ENCODE data around the gene FAR2. TPM values are rescaled to one million over a fixed set of nuclear protein-coding genes. Genes with fewer than 3 reads are reported as not detected.

Gene FAR2
- total and polyA plus RNA-seq, 2 of the 13 experiments (the other 11 are each of a cell fraction or from before 2014, with no cell fraction given): not detected

DNA sequence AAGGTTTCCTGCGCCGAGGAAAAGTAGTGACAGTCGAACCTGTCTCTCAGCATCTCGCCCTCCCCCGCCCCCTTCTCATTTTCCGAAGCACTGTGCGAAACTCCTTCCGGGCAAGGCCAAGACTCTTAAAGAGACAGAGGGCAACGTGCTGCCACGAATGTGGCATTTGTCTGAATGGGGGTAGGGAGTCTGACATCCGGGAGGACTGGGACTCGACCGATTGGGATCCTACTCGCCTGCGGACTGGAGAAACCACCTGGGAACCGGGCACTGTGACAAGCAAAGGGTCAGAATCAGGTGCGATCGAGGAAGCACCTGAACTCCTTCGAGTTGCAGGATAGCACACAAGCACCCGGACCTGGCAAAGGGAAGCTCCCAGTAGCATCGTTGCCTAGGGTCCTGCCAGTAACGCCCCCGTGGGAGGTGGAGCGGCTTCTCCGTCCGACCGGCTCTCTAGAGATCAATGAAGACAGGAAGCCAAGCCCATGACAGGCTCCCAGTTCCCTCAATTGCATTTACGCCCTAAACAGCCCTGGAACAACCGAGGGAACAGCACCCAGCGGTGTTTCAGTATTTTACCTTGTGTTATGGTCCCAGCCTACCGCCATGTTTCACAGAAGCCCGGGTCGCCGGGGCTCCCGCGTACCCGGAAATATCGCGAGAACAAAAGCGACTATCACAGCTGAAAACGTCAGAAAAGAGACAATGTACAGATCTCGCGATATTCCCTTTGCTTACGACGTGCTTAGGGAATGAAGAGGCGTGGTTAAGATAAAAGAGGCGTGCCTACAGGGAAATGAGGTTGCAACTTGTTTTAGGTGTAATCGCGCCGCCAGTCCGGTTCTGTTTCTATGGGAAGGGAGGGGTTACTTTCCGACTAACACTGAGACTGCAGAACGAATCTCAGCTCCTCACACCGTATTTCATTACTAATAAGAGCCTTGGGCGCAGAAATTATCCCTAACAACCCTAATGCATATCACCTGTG is 231.8 kb downstream of the FAR2 start, which contains the start of gene ERGIC2 (continued):
- TF ChIP-seq, protein P1, sequence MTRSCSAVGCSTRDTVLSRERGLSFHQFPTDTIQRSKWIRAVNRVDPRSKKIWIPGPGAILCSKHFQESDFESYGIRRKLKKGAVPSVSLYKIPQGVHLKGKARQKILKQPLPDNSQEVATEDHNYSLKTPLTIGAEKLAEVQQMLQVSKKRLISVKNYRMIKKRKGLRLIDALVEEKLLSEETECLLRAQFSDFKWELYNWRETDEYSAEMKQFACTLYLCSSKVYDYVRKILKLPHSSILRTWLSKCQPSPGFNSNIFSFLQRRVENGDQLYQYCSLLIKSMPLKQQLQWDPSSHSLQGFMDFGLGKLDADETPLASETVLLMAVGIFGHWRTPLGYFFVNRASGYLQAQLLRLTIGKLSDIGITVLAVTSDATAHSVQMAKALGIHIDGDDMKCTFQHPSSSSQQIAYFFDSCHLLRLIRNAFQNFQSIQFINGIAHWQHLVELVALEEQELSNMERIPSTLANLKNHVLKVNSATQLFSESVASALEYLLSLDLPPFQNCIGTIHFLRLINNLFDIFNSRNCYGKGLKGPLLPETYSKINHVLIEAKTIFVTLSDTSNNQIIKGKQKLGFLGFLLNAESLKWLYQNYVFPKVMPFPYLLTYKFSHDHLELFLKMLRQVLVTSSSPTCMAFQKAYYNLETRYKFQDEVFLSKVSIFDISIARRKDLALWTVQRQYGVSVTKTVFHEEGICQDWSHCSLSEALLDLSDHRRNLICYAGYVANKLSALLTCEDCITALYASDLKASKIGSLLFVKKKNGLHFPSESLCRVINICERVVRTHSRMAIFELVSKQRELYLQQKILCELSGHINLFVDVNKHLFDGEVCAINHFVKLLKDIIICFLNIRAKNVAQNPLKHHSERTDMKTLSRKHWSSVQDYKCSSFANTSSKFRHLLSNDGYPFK (CRISPR knock-in tag; IDR thresholded peaks at IDR 0.05; ENCODE audit: borderline replicate concordance): peak; percentile 80; the same call in 1 of the 2 replicates
- peak; percentile 72 for TF ChIP-seq ELF1 (CRISPR knock-in tag; IDR thresholded peaks at IDR 0.05)
- TF ChIP-seq CREM (IDR thresholded peaks at IDR 0.05): peak; percentile 92
- TF ChIP-seq CREM (CRISPR knock-in tag; IDR thresholded peaks at IDR 0.05): no peak
- TF ChIP-seq ZNF431 (CRISPR knock-in tag; IDR thresholded peaks at IDR 0.05; ENCODE audit: borderline replicate concordance, low read depth): no peak
- peak in 1 of 2 experiments; percentile 70; a peak in 2 of 4 replicates for TF ChIP-seq KLF16 (CRISPR knock-in tag; IDR thresholded peaks at IDR 0.05)
- no peak for TF ChIP-seq HNF4A (CRISPR knock-in tag; IDR thresholded peaks at IDR 0.05)
- TF ChIP-seq POLR2A (IDR thresholded peaks at IDR 0.05; ENCODE audit: insufficient read depth in 1 of 2, low read depth in 2 of 2, low read length in 2 of 2): peak; percentile 54 to 78; a peak in 3 of 4 replicates
- TF ChIP-seq, protein P2, sequence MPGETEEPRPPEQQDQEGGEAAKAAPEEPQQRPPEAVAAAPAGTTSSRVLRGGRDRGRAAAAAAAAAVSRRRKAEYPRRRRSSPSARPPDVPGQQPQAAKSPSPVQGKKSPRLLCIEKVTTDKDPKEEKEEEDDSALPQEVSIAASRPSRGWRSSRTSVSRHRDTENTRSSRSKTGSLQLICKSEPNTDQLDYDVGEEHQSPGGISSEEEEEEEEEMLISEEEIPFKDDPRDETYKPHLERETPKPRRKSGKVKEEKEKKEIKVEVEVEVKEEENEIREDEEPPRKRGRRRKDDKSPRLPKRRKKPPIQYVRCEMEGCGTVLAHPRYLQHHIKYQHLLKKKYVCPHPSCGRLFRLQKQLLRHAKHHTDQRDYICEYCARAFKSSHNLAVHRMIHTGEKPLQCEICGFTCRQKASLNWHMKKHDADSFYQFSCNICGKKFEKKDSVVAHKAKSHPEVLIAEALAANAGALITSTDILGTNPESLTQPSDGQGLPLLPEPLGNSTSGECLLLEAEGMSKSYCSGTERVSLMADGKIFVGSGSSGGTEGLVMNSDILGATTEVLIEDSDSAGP (CRISPR knock-in tag; IDR thresholded peaks at IDR 0.05; ENCODE audit: borderline replicate concordance): peak; percentile 99
- TF ChIP-seq YEATS2 (CRISPR knock-in tag; IDR thresholded peaks at IDR 0.05; ENCODE audit: borderline replicate concordance): peak; percentile 93; the same call in 1 of the 2 replicates
- 0 out of 2 replicates have a peak, but pooled peaks have one; percentile 33 for TF ChIP-seq ZNF850 (CRISPR knock-in tag; conservative IDR thresholded peaks at IDR 0.05)
- TF ChIP-seq, protein P3, sequence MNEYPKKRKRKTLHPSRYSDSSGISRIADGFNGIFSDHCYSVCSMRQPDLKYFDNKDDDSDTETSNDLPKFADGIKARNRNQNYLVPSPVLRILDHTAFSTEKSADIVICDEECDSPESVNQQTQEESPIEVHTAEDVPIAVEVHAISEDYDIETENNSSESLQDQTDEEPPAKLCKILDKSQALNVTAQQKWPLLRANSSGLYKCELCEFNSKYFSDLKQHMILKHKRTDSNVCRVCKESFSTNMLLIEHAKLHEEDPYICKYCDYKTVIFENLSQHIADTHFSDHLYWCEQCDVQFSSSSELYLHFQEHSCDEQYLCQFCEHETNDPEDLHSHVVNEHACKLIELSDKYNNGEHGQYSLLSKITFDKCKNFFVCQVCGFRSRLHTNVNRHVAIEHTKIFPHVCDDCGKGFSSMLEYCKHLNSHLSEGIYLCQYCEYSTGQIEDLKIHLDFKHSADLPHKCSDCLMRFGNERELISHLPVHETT (CRISPR knock-in tag; conservative IDR thresholded peaks at IDR 0.05): no peak
- TF ChIP-seq, protein P4, sequence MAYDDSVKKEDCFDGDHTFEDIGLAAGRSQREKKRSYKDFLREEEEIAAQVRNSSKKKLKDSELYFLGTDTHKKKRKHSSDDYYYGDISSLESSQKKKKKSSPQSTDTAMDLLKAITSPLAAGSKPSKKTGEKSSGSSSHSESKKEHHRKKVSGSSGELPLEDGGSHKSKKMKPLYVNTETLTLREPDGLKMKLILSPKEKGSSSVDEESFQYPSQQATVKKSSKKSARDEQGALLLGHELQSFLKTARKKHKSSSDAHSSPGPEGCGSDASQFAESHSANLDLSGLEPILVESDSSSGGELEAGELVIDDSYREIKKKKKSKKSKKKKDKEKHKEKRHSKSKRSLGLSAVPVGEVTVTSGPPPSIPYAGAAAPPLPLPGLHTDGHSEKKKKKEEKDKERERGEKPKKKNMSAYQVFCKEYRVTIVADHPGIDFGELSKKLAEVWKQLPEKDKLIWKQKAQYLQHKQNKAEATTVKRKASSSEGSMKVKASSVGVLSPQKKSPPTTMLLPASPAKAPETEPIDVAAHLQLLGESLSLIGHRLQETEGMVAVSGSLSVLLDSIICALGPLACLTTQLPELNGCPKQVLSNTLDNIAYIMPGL (CRISPR knock-in tag; IDR thresholded peaks at IDR 0.05; ENCODE audit: borderline replicate concordance in 1 of 2, low read depth in 1 of 2): peak in 1 of 2 experiments; percentile 57; a peak in 1 of 4 replicates
- 0 out of 2 replicates have a peak, but pooled peaks have one; percentile 43 for TF ChIP-seq KLF6 (CRISPR knock-in tag; IDR thresholded peaks at IDR 0.05)
- TF ChIP-seq RBFOX2 (IDR thresholded peaks at IDR 0.05; ENCODE audit: low read depth, low read length): peak; percentile 52
- TF ChIP-seq ATF1 (CRISPR knock-in tag; IDR thresholded peaks at IDR 0.05): peak; percentile 95
- TF ChIP-seq, protein P5, sequence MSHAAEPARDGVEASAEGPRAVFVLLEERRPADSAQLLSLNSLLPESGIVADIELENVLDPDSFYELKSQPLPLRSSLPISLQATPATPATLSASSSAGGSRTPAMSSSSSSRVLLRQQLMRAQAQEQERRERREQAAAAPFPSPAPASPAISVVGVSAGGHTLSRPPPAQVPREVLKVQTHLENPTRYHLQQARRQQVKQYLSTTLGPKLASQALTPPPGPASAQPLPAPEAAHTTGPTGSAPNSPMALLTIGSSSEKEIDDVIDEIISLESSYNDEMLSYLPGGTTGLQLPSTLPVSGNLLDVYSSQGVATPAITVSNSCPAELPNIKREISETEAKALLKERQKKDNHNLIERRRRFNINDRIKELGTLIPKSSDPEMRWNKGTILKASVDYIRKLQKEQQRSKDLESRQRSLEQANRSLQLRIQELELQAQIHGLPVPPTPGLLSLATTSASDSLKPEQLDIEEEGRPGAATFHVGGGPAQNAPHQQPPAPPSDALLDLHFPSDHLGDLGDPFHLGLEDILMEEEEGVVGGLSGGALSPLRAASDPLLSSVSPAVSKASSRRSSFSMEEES (CRISPR knock-in tag; IDR thresholded peaks at IDR 0.05): peak; percentile 36; the same call in 1 of the 2 replicates
- TF ChIP-seq HMG20B (CRISPR knock-in tag; conservative IDR thresholded peaks at IDR 0.05): no peak
- TF ChIP-seq GZF1 (CRISPR knock-in tag; IDR thresholded peaks at IDR 0.05): 0 out of 2 replicates have a peak, but pooled peaks have one; percentile 42
